Osteocyte (in vitro differentiated cells): ENCODE results near the gene SYTL2. TPM values are rescaled to one million over a fixed set of nuclear protein-coding genes. Genes with fewer than 3 reads are reported as not detected.

Source experiments
- DNase-seq: peaks from one replicate; pipeline ENCODE4 v3.0.0; 2021; ENCODE audit warnings: mixed read lengths; ENCODE audit not compliant: unreplicated experiment; ENCODE audit errors: extremely low spot score
- H3K27ac Mint-ChIP-seq: one replicate; pipeline ENCODE4 v1.8.0; 2021; ENCODE audit warnings: mild to moderate bottlenecking, mixed read lengths; ENCODE audit not compliant: unreplicated experiment
- H3K27me3 Mint-ChIP-seq: one replicate; pipeline ENCODE4 v1.8.0; 2021; ENCODE audit warnings: mixed read lengths; ENCODE audit not compliant: unreplicated experiment
- H3K36me3 Mint-ChIP-seq: one replicate; pipeline ENCODE4 v1.8.0; 2021; ENCODE audit warnings: mixed read lengths; ENCODE audit not compliant: unreplicated experiment
- H3K4me1 Mint-ChIP-seq: one replicate; pipeline ENCODE4 v1.8.0; 2021; ENCODE audit warnings: mixed read lengths; ENCODE audit not compliant: unreplicated experiment
- H3K4me3 Mint-ChIP-seq: one replicate; pipeline ENCODE4 v1.8.0; 2021; ENCODE audit warnings: mild to moderate bottlenecking, moderate library complexity, mixed read lengths; ENCODE audit not compliant: unreplicated experiment
- H3K9me3 Mint-ChIP-seq: one replicate; pipeline ENCODE4 v1.8.0; 2021; ENCODE audit warnings: mixed read lengths; ENCODE audit not compliant: unreplicated experiment
- CTCF ChIP-seq: fragments of 200-600 bp; sonication (generic); IDR thresholded peaks from 2 replicates; pipeline ENCODE4 v1.5.0; 2021; ENCODE audit warnings: antibody characterized with exemption, mild to moderate bottlenecking, moderate library complexity
- total RNA-seq: library from RNA; stranded (reverse); gene quantifications from 2 replicates; pipeline ENCODE4 v1.2.1, GENCODE V29; 2021

The SYTL2 gene
- total RNA-seq, 1 donor from 2014 or later = 4.0 TPM

GRCh38 chr11:85768473-85769146, 42.3 kb downstream of the SYTL2 start:
- peaks cover 16% of the 10 kb centered on the region for H3K4me1 Mint-ChIP-seq
- H3K27me3 Mint-ChIP-seq = no peaks in the 10 kb centered on the region
- H3K36me3 Mint-ChIP-seq = no peaks in the 10 kb centered on the region
- TF ChIP-seq CTCF = no peak
- H3K27ac Mint-ChIP-seq = no peak overlapping the region
- no peak for DNase-seq
- peaks cover 15% of the 10 kb centered on the region for H3K9me3 Mint-ChIP-seq
- no peak overlapping the region for H3K4me3 Mint-ChIP-seq

GRCh38 chr11:85767246-85767945, 43.5 kb downstream of the SYTL2 start:
- Mint-ChIP-seq H3K4me1 (peaks cover 4% of the 10 kb centered on the region), H3K9me3 (peaks cover 15% of the 10 kb centered on the region), H3K4me3 (no peak overlapping the region), H3K36me3 (no peaks in the 10 kb centered on the region), H3K27me3 (no peaks in the 10 kb centered on the region), H3K27ac (no peak overlapping the region)
- DNase-seq = no peak
- no peak for TF ChIP-seq CTCF

- no peaks in the 10 kb centered on the region for H3K4me1 Mint-ChIP-seq
- no peaks in the 10 kb centered on the region for H3K27me3 Mint-ChIP-seq
- no peak for TF ChIP-seq CTCF
- no peaks in the 10 kb centered on the region for H3K36me3 Mint-ChIP-seq
- no peak overlapping the region for H3K27ac Mint-ChIP-seq
- no peak overlapping the region for H3K4me3 Mint-ChIP-seq
- DNase-seq = no peak
- peaks cover 15% of the 10 kb centered on the region for H3K9me3 Mint-ChIP-seq
Observed at GRCh38 chr11:85766721-85767161, 44.2 kb downstream of the SYTL2 start.

GRCh38 chr11:85764796-85765195, 46.1 kb downstream of the SYTL2 start:
- Mint-ChIP-seq H3K4me3 (no peak overlapping the region), H3K27me3 (no peaks in the 10 kb centered on the region), H3K9me3 (peaks cover 10% of the 10 kb centered on the region), H3K4me1 (peaks cover 6% of the 10 kb centered on the region), H3K27ac (no peak overlapping the region), H3K36me3 (no peaks in the 10 kb centered on the region)
- no peak for DNase-seq
- no peak for TF ChIP-seq CTCF

- H3K36me3 Mint-ChIP-seq = no peaks in the 10 kb centered on the region
- peaks cover 8% of the 10 kb centered on the region for H3K4me1 Mint-ChIP-seq
- no peaks in the 10 kb centered on the region for H3K27me3 Mint-ChIP-seq
- no peak overlapping the region for H3K27ac Mint-ChIP-seq
- DNase-seq = no peak
- no peak for TF ChIP-seq CTCF
- no peak overlapping the region for H3K4me3 Mint-ChIP-seq
- no peaks in the 10 kb centered on the region for H3K9me3 Mint-ChIP-seq
Observed at GRCh38 chr11:85762226-85762625, 48.7 kb downstream of the SYTL2 start.
